NCI-H2227 (cell line): ENCODE data around the gene SRMS.
"Not testable (repeated sequence)": the region's sequence is repeated elsewhere in the genome, so short reads cannot be mapped to it uniquely, and the experiment has no call there.

Experiments used
- DNase-seq: peaks from one replicate; lab custom pipeline; 2025; ENCODE audit not compliant: unreplicated experiment; lab: John Stamatoyannopoulos, UW

The SRMS gene

DNA sequence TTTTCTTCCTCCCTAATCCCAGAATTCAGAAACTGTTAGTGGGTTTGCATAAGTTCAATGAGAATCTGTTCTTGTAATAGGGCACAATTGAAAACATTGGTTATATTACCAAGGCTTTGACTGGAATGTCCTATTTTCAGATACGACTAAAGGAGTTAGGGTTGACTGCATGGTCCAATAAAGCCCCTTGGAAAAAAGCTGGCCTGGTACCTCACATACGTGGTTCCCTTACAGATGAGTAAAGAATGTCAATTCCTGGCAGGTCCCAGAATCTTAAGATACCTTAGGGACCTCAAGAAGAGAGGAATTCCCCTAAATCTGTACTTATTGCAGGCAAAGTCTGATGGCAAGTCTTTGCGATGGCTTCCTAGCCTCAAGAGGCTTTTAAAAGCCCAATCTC, 22.4 kb downstream of the SRMS start:
- no peak for DNase-seq

DNA sequence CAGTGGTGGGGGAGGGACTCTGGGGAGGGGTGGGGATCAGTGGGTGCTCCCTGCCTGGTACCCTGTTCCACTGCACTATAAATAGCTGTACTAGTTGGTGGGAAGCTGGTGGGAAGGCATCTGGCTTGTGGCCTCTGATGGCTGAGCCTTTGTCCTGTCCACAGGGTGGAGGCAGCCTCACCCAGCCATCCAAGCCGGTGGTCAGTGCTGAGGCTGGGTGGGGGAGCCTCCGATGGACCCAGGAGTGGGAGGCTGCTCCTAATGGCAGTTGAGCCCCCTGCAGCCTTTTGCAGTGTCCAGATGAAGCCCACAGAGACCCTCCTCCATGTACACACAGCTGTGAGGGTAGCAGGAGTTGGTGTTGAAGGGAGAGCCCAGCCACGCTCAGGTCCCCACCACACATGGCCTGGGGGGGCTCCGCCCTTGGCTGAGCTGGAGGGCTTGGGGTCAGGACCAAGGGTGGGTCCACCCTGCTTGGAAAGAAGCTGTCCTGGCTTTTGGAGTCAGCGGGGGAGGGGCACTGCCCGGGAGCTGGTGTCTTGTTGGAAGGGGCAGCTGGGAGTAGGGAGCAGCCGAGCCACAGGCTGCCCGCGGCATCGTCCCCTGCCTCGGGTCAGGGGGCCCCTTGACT, 24.5 kb downstream of the SRMS start:
- DNase-seq: no peak

DNA sequence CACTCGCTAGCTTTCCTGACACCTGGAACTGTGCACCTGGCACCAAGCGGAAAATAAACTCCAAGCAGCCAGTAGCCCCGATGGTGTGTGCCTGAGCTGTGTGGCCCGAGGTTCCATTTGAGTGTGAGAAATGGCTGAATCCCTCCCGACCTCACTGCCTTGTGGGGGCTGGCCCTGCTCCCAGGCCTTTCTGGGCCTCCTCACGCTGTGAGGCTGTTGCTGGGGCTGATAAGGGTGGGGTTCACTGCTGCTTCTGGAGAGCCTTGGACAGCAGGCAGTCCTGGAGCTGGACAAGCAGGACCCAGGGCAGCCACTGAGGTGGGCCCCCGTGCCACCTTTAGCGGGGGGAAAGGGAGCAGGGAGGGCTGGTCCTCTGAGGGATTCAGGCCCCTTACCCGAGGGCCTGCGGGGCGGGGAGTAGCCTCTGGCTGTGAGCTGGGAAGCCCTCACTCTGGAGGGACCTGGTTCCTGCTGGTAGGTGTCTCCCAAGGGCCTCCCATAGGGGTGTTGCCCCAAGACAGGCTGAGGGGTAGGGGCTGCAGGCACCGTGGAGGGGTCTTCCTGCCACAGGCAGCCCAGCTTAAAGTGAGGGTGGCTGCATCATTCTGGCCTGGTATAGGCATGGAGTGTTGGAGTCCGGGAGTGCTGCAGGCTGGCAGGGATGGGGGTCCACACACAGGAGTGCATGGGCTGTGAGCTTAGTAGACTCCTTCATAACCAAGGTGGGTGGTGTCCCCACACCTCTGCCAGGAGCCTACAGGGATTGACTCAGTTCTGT, 25.3 kb downstream of the SRMS start:
- DNase-seq: no peak

DNA sequence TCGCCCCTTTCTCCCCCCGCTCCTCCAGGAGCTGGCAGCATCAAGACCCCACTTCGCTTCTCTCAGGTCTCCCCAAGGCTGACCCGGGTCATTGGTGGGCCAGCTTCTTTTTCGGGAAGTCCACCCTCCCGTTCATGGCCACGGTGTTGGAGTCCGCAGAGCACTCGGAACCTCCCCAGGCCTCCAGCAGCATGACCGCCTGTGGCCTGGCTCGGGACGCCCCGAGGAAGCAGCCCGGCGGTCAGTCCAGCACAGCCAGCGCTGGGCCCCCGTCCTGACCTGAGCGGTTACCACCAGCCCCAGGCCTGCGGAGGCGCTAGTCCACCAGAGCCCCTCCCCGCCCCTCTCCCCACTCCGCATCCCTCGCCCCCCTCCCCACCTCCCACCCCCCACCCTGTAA, 25.9 kb downstream of the SRMS start:
- no peak for DNase-seq

DNA sequence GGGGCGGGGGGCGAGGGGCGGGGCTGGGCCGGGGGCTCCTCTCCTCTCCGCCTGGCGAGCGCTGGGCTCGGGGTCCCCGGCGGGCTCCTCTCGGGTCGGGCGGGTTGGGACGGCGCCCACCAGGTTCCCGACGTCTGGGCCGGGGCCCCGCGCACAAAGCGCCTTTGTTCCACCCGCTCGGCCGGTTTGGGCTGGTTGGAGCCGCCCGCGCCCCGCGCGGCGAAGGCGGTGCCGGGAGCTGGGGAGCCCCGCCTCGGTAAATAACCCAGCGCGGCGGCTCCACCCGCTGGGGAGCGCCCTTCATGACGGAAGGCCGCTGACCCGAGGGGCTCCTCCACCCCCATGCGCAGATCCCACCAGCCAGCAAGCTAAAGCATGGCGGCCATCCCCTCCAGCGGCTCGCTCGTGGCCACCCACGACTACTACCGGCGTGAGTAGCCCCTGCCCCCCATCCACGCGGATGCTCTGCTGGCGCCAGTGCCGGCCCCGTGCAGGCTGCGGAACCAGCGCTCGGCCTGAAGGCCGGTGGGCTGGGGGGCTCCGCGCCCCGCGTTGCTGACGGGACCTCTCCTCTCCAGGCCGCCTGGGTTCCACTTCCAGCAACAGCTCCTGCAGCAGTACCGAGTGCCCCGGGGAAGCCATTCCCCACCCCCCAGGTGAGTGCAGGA, 26.5 kb downstream of the SRMS start:
- peak; percentile 85 for DNase-seq

DNA sequence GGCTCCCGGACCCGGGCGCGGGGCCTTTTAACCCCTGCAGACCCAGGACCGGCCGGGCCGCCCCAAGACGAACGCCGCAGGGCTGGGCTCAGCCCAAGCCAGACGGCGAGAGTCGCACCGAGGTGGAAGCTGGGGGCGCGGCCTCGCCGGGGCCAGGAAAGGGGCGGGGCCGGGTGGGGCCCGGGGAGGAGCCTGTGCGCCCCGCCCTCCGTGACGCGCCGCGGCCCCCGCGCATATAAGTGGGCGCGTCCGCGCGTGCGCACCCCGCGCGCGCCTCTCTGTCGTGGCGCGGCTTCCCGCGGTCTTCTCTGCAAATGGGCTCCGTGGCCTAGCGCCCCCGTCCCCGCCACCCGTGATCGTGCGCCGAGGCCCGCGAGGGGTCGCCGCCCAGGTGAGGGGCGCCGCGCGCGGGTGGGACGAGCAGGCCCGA, 27.0 kb downstream of the SRMS start, which contains the start of gene PPDPF:
Gene PPDPF (plus strand): TSS at position 262 of the 430 bp plus-strand sequence. CDS start 544 bp downstream, outside the sequence.
- peak; percentile 89 for DNase-seq

DNA sequence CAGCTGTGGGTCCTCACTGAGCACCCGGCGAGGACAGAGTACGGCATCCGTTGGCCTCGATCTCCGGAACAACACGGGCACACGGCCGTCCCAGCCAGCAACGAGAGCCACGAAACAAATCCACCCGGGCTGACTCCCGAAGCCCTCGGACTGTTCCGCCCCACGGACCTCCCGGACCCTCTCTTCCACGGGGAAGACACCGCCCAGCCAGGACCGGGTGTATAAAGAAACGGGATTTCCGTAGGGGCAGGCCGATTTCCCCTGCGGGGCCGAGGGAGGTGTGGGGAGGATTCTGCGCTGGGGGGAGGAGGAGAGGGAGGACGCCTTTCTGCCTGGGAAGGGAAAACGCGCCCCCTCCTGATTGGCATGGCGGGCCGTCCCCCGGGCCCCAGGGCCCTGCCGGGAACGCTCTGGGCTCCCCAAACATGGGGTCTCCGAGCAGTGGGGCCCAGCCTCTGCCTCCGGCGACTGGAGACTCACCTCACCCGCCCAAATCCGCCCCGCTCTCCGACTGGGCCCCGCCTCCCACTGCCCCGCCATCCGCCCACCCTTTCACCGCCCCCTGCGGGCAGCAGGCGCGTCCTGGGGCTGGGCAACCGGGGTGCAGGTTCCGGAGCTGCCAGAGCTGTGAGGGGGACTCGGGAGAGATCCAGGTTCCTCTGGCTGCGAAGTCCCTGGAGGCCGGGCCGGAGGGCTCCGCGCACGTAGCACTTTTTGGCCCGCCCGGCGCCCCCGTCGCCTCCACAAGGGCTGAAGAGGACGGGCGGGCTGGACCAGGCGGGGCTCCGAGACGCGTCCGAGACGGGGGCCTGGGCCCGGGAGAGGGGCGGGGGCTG, 27.7 kb downstream of the SRMS start:
- DNase-seq: peak; percentile 86

DNA sequence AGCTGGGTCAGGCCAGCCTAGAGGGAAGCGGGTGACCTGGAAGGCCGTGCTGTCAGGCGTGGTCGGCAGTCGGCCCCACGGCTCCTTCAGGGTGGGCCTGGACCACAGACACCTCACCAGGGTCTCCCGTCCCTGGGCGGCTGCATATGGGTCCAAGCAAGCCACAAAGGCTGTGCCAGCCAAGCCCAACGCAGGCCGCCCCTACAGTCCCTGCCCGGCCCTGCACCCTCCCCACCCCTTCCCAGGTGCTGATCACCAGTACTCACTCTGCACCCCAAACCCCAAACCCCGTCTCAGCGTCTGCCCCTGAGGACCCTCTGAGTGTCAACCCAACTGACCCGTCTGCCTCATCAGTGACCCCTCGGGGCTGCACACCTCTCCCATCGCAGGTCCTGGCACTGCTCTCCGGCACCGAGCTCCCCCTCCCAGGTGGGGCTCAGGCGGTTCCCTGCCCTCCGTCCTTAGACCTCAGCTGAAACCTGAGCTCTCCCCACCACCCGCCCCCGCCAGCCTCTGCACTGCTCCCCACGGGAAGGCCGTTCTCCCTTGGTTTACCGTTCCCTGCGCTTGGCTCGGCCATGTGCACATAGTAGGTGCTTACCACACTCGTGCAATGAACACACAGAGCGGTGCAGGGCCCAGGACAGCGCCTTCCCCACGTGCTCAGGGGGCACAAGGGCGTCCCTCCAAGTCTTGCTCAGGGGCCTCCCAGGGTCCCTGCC, 28.4 kb downstream of the SRMS start:
- DNase-seq: no peak

DNA sequence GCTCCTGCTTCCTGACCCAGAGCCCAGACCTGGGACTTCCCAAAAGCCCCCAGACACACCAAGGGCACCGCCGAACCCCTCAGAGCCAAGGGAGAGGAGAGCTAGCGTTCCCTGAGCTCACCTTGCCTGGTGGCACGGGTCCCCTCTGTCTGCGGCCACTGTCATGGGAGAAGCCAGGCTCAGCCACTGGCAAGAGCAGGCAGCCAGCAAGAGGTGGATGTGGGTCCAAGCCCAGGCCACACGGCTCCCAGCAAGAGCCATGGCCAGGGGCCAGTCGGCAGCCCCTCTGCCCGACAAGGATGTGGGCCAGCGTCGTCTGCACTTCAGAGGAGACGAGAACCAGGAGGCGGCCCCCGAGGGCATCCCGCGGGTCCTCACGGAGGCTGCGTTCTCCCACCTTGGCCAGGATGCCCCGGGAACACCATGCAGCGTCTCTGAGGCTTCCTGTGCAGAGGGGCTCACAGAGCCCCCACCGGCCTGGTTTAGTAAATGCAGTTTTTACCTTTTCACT, 29.1 kb downstream of the SRMS start:
- no peak for DNase-seq

DNA sequence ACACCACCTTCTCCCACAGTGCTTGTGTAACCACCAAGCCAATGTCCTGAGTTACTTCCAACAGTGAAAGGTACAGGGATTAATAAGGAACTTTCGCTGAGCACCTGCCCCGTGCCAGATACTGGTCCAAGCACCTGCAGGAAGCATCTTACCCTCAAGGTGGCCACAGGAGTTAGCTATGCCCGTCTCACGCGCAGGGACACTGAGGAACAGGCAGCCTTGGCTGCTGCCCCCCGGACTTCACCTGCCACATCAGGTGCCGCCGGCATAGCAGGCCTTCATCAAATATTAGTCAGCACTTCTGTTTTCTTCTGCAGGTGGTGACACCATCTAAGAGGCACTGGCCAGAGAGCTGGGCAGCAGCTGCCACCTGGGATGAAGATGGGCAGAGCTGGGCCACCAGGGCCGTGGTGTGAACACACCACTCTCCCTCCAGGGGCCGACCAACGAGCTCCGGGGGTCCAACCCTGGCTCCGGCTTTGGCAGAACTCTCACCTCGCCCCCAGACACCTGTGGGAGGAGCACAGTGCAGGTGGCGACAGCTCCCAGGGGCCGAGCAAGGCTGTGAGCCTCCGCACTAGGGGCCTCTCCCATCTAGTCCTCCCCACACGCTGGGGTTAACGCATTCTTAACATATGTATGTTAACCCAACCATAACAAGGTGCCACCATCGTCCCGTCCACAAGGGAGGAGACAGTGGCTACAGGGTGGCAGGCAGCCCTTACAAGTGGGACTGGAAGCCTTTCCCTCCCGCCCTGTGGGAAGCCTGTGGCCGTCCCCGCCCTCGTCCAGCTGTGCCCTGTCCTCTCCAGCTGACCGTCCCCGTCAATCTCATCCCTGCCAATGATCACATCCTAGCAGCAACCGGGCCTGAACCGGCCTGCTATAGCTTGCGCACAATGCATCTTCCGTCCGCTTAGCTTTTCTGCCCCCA, 29.9 kb downstream of the SRMS start:
- no peak for DNase-seq

DNA sequence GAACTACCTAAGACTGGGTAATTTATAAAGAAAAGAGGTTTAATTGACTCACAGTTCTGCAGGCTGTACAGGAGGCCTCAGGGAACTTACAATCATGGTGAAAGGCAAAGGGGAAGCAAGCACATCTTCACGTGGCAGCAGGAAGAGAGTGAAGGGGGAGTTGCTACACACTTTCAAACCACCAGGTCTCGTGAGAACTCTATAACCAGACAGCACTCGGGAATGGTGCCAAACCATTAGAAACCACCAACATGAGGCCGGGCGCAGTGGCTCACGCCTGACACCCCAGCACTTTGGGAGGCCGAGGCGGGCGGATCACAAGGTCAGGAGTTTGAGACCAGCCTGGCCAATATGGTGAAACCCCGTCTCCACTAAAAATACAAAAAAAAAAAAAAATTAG, 33.0 kb downstream of the SRMS start:
- DNase-seq: not testable (repeated sequence)

DNA sequence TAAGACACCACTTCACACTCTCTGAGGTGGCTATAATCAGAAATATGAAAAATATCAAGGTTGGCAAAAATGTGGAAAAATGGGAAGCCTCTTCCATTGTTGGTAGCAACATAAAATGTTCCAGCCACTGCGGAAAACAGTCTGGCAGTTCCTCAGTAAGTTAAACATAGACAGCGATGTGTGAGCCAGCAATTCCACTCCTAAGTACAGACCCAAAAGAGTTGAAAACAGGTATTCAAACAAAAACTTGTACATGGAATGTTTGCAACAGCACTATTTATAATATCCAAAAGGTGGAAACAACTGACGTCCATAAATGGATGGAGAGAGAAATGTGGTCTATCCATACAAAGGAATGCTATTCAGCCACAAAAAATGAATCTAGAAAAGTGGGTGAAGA, 34.3 kb downstream of the SRMS start:
- DNase-seq: no peak

DNA sequence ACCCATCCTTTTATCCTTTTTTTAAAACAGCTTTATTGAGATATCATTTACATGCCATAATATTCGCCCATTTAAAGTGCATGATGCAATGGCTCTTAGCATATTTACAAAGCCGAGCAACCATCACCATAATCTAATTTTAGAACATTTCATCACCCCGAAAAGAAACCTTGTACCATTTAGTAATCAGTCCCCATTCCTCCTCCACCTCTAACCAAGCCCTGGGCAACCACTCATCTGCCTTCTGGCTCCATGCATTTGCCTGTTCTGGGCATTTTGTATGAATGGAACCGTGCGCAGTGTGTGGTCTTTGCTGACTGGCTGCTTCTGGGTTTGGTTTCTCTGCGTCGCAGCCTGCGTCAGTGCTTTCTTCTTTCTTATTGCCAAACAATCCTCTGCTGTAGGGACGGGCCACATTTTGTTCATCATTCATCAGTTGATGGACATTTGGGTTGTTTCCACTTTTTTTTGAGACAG, 38.4 kb downstream of the SRMS start:
- DNase-seq: no peak

DNA sequence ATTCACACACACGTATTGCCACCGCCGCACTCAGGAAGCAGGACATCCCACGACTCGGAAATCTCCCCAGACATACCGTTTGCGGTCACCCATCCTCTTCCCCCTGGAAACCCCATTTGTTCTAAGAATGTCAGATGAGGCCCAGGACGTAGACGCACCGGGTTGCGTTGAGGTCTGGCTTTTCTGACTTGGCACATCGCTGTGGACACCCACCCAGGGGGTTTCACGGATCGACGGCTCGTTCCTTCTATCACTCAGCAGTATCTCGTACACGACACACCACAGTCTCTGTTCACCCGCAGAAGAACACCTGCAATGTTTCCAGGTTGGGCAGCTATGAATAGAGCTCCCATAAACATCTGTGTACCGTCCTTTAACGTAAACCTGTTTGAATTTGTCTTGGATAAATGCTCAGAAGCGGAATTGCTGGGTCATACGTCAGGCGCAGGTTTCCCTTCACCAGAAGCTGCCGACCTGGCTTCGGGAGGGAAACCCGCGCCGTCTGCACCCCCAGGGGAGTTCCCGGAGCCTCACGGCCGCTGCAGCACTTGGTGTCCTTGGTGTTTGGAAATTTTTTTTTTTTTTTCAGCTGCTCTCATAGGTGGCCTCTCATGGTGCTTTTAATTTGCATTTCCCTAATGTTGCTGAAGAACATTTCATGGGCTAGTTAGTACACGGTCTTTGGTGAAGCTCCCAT, 39.3 kb downstream of the SRMS start:
- DNase-seq: no peak

DNA sequence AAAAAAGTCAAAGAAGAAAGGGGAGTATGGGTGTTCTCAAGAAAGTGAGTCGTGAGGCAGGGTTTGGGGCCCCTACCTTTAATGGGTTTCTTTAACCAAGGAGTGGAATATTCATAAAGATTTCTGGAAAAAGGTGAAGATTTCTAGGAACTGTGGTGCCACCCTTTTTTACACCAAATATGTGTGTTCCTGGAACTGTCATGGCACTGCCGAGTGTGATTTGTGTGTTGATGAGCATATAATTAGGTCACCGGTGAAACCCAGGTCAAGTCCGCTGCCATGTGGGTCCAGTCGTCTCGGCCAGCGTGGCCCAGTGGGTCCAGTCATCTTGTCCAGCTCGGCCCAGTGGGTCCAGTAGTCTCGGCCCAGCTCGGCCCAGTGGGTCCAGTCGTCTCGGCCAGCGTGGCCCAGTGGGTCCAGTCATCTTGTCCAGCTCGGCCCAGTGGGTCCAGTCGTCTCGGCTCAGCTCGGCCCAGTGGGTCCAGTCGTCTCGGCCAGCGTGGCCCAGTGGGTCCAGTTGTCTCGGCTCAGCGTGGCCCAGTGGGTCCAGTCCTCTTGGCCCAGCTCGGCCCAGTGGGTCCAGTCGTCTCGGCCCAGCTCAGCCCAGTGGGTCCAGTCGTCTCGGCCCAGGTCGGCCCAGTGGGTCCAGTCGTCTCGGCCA, 40.3 kb downstream of the SRMS start:
- no peak for DNase-seq

DNA sequence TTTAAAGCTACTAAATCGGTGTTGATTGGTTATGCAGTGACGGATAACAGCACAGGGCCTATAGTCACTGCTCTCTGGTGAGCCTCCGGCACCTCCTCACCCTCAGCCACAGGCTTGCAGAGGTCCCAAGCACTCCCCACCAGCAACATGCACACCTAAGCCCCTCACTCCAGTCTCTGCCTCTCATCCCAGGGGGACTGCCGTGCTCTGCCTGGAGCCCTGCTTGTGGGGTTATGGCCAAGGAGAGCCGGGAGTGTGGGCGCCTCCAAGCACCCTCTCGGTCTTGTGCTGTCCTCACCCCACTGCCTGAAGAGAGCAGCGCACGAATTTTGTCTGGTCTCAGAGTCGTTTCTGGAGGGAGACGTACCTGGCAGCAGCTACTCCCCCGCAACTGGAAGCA, 41.8 kb downstream of the SRMS start:
- DNase-seq: no peak

DNA sequence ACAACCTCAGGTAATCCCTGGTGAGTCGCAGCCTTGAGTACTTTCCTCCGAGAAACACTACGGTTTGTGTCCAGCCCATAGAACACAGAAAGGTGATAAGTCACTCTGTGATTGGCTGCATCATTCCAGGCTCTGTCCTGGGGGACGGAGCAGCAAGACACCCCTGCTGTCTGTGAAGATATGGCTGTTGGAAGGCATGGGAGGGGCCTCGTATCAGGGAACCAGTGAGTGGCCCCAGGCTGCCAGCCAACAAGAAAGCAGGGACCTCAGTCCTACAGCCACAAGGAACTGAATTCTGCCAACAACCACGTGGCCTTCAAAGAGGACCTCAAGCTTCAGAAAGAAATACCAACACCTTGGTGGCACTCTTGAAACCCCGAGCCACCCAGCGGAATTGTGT, 42.3 kb downstream of the SRMS start:
- DNase-seq: no peak

DNA sequence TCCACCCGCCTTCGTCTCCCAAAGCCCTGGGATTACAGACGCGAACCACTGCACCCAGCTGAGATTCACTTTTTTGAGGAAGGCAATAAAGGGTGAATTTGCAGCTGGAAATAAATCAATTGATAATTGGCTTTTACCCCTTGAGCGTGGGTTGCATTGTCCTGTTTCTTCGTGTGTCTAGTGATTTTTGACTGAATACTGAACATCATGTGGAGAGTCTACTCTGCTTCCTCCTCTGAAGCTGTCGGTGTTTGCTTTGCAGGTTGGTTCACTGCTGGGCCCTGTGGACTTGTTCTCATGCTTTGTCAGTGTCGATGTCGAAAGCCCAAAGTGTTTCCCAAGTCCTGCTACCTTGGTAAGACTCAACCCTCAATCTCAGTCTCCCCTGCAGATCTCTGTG, 42.9 kb downstream of the SRMS start:
- no peak for DNase-seq
